HG03469 (cell line): ENCODE results near the gene KIF12.
"Not testable (repeated sequence)": the region's sequence is repeated elsewhere in the genome, so short reads cannot be mapped to it uniquely, and the experiment has no call there.

ENCODE experiments used
- ATAC-seq: cut with Tn5 transposase; IDR thresholded peaks from one replicate; pipeline ENCODE4 v1.9.1; 2021; ENCODE audit warnings: mild to moderate bottlenecking, moderate library complexity, moderate number of reproducible peaks; ENCODE audit not compliant: unreplicated experiment

KIF12 gene

GRCh38 chr9:114086009-114086408 is 13.1 kb downstream of the KIF12 start:
- ATAC-seq = no peak

GRCh38 chr9:114085387-114085789 is 13.7 kb downstream of the KIF12 start:
- no peak for ATAC-seq

- no peak for ATAC-seq
Observed at GRCh38 chr9:114084282-114085073, 14.6 kb downstream of the KIF12 start.

GRCh38 chr9:114083666-114084065 is 15.4 kb downstream of the KIF12 start:
- ATAC-seq = no peak

- not testable (repeated sequence) for ATAC-seq
Observed at GRCh38 chr9:114082763-114083412, 16.2 kb downstream of the KIF12 start.

GRCh38 chr9:114082017-114082762 is 16.9 kb downstream of the KIF12 start:
- peak; percentile 52 for ATAC-seq

- ATAC-seq = no peak
Observed at GRCh38 chr9:114081441-114082016, 17.6 kb downstream of the KIF12 start.

GRCh38 chr9:114080773-114081440 is 18.2 kb downstream of the KIF12 start:
- no peak for ATAC-seq

GRCh38 chr9:114080195-114080772 is 18.8 kb downstream of the KIF12 start:
- no peak for ATAC-seq

- no peak for ATAC-seq
Observed at GRCh38 chr9:114078781-114079156, 20.3 kb downstream of the KIF12 start.

GRCh38 chr9:114078021-114078780 is 20.9 kb downstream of the KIF12 start, which contains the start of gene AMBP:
Gene AMBP, minus strand, starts transcription at chr9:114078300. Its CDS starts 91 bp downstream, at chr9:114078209.
- ATAC-seq = no peak

- no peak for ATAC-seq
Observed at GRCh38 chr9:114077162-114077837, 21.8 kb downstream of the KIF12 start.

- no peak for ATAC-seq
Observed at GRCh38 chr9:114076237-114077161, 22.6 kb downstream of the KIF12 start.

GRCh38 chr9:114075602-114076001 is 23.5 kb downstream of the KIF12 start:
- ATAC-seq = no peak

GRCh38 chr9:114072184-114073140 is 26.6 kb downstream of the KIF12 start:
- no peak for ATAC-seq

- no peak for ATAC-seq
Observed at GRCh38 chr9:114071197-114071795, 27.8 kb downstream of the KIF12 start.
